Cerebellar cortex (tissue), 1 donor: ENCODE measurements around the gene USP49.

ENCODE experiments used
- DNase-seq: peaks from one replicate; pipeline ENCODE4 v3.0.0-alpha.2; 2015; ENCODE audit warnings: low spot score

The USP49 gene

DNA sequence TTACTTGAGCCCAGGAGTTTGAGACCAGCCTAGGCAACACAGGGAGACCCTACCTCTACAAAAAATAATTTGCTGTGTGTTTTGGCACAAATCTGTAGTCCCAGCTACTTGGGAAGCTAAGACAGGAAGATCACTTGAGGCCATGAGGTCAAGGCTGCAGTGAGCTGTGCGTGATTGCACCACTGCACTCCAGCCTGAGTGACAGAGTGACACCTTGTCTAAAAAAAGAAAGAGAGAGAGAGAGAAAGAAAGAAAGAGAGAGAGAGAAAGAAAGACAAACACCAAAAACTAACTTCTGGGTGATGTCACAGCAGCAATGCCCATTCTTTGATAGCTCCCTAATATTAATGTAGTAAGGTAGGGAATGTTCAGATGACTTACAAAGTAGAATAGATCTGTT, 20.4 kb downstream of the USP49 start:
- no peak for DNase-seq

DNA sequence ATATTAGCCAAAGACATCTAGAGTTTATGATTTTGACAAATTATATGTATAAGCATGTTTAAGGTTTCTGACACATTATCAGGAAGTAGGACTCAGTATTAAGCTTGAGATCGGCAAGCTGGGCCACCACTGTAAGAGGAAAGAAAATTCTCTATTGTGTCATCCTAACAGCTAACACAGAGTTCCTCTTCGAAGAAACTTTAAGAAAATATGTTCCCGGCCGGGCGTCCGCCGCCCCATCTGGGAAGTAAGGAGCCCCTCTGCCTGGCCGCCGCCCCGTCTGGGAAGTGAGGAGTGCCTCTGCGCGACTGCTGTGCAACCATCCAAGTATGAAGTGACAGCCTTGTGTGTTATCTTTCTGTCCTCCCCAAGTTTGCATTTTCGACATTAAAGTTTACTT, 23.0 kb downstream of the USP49 start:
- DNase-seq = no peak

GRCh38 chr6:41871691-41872090, 23.5 kb downstream of the USP49 start:
- no peak for DNase-seq

DNA sequence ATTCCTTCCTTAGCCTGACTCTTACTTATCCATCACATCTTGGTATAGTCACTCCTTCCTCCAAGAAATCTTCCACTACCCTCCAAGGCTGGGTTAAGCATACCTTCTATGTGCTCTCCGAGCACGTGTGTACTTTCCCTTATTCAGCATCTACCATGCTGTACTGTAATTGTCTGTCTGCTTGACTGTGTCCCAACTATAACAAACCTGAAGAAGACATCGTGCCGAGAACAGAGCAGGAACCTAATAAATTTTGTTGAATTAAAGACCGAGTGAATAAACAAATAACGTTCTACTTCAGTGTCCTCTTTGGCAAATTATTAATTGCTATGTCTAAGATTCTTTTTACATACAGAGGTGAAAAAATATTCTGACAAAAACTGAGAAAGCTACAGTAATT, 35.8 kb downstream of the USP49 start:
- no peak for DNase-seq

- no peak for DNase-seq
Measured at GRCh38 chr6:41858703-41859102, 36.5 kb downstream of the USP49 start.

DNA sequence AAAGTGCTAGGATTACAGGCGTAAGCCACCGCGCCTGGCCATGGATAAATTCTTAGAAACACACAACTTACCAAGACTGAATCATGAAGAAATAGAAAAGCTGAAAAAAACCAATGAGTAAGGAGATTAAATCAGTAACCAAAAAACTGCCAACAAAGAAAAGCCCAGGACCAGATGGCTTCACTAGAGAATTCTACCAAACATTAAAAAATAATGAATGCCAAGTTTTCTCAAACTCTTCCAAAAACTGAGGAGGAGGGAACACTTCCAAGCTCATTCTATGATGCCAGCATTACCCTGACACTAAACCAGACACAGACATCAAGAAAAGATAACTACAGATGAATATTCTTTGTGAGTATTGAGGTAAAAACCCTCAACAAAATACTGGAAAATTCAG, 44.3 kb downstream of the USP49 start:
- no peak for DNase-seq

DNA sequence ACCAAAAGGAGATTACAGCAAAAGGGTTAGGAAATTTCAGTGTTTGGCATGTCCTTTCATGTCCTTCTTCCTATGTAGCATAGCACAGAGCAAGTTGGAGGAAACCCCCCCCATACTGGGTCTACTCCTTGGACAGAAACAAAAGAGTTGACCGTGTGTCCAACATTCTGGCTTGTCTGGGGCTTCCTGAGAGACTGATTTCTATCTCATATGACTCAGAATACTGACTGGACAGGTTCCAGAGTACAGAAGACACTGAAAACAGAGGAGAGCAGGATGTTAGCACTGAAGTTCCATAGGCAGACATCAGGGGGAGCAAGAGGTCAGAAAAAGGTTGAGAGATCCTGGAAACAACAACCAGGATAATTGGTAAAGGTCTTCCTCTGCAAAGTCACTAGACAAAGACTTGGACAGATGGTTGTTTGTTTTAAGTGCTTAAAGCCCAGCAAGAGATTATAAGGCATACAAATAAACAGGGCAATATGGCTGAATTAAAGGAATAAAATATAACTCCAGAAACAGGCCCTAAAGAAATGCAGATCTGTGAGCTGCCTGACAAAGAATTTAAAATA, 48.4 kb downstream of the USP49 start:
- DNase-seq = peak; percentile 57

DNA sequence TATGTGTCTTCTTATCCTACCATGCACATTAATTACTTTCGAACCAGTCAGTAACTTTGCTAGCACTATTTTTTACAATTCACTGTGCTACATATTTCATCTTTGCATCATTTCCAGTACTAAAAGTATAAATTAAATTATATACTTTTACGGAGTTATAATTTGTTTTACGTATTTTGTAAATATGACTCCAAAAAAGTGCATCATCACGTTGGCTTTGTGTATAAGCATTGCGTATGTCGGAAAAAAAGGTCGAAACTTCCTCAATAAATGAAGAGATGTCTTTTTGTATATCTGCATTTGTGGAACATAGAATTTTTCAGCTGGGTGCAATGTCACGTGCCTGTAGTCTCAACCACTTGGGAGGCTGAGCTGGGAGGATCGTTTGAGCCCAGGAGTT, 52.0 kb downstream of the USP49 start:
- DNase-seq = no peak

DNA sequence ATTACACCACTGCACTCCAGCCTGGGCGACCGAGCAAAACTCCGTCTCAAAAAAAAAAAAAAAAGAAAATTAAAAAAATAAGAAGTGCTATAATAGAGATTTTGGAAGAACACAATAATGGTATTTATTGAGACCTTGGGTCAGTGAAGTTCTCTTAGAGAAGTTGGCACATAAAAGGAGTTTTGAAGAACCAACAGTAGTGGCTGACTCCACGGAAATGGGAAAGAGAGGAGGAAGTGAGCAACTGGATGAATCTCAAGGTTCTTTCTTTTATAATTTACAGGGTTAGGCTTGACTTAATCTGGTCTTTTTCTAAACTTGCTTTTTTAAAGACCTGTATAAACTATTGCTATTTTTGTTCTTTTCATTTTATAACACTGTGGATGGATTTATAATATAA, 54.8 kb downstream of the USP49 start:
- DNase-seq = no peak

GRCh38 chr6:41836660-41837052, 58.5 kb downstream of the USP49 start:
- DNase-seq = no peak

- DNase-seq = no peak
Measured at GRCh38 chr6:41836022-41836659, 59.0 kb downstream of the USP49 start.

DNA sequence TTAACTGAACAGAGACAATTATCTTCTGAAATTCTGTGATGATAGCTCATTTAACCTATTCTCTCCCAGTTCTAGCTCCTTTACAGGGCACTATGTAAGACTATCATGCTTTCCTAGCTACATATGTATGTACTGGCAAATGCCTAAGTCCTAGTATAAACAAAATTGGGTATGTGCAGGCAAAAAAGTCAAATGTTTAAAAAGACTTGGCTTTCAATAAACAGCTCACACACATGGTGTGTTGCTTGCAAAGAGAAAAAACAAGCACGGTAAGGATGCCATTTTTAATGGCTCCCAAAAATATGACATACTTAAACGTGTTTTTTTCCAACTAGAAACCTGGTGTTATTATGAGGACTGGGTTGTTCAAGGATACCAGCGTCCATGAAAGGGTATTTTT, 62.9 kb downstream of the USP49 start:
- no peak for DNase-seq

GRCh38 chr6:41826343-41827022, 68.7 kb downstream of the USP49 start:
- no peak for DNase-seq

- no peak for DNase-seq
Measured at GRCh38 chr6:41824571-41825569, 70.3 kb downstream of the USP49 start.

GRCh38 chr6:41823178-41823577, 72.0 kb downstream of the USP49 start:
- no peak for DNase-seq

DNA sequence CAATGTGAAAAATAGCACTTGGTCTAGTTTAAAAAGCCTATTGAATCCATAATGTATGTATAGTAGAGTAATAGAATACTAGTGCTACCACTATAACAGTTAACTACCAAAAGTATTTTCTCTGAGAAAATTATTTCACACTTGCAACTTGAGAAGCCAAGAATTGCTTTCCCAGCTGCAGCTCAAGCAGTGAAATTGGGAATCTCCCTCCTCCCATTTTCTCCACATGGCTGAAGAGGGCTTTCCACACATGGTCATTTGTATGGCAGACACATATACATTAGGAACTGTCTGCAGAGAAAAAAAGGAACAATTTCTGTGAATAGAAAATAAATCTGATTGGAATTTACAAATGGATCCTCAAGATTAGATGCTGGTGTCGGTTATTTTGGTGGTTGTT, 73.2 kb downstream of the USP49 start:
- no peak for DNase-seq

GRCh38 chr6:41821266-41821665, 73.9 kb downstream of the USP49 start:
- no peak for DNase-seq

DNA sequence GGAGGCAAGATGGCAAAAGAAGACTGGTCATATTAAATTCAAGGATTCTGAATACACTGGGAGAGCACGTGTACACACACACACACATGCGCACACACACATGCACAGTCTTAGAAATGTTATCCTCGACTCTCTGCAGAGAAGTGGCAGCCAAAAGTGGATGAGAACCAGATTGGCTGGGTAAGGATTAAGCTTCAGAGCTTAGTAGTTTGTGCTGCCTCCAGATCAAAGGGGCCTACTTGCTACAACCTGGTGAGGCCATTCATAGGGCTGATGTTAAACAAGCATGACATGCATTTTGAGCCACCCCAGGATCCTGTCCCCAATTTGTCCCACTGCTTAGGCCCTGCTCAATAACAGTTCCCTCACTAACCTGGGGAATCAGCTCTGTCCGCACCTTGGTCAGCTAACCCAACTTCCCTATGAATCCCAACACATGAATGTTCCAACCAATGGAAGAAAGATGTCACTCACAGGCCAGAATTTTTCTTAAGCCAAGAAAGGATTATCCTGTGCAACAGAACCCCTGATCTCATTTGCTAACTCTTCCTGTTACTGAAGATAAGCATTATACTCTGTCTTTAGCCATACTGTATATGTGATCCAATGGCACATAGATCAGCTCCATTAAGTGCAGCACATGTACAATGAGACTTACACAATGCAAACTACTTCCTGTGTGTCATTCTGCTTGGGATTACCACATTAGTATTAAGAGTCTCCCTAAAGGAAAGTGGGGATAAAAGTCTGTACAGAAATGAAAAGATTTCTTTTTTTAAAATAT, 76.7 kb downstream of the USP49 start:
- no peak for DNase-seq

- DNase-seq = no peak
Measured at GRCh38 chr6:41815587-41815986, 79.6 kb downstream of the USP49 start.

DNA sequence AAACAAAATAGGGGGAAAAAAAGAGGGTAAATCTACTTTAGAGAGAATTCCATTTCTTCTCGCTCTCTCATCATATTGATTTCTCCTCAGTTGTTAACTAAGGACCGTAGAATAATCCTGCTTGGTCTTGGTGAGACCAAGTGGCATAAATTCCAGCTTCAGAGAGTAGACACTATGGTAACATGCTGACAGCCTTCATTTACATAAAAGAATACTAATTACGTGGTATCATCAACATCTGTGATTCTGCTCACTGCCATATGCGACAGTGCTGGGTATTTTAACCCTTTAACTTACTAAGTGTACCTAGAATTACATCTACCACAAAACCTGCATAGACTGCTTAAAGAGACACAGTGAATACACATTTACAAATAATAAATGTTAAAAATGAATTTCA, 80.5 kb downstream of the USP49 start:
- no peak for DNase-seq

DNA sequence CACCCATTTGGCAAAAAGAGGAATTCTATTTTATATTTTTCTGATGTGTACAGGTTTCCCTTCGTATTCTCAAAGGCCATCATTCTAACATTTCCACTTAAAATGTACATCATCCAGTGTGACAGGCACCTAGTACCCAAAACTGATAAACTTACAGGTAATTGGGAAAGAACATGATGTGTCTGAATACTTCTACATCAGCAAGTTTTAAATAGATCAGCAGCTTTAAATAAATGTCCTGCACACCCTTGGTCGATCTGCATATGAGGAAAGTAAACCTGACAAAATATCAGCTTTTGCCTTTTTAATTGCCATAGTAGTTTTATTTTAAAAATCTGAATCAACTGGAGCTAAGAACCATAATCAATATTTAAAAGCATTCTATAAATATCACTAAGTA, 81.2 kb downstream of the USP49 start:
- DNase-seq = no peak

- no peak for DNase-seq
Measured at GRCh38 chr6:41813469-41813868, 81.7 kb downstream of the USP49 start.
